GM12873 (cell line): Measurements from ENCODE around the gene SHCBP1L.

ENCODE experiments used
- CTCF ChIP-seq: IDR thresholded peaks from 2 replicates; pipeline ENCODE4 v1.5.1; 2012; ENCODE audit warnings: low read depth, mild to moderate bottlenecking, moderate library complexity, low read length, control low read depth; ENCODE audit not compliant: insufficient read depth; ENCODE audit errors: missing control alignments

Gene SHCBP1L

GRCh38 chr1:182952677-182953444, at the start of gene SHCBP1L:
SHCBP1L (minus strand) TSS chr1:182953166; CDS start chr1:182953133, 33 bp downstream.
- TF ChIP-seq CTCF: no peak

- TF ChIP-seq CTCF: no peak
Observed at GRCh38 chr1:183002267-183002666, 49.3 kb upstream of the SHCBP1L start.

- no peak for TF ChIP-seq CTCF
Observed at GRCh38 chr1:183000167-183000962, 47.4 kb upstream of the SHCBP1L start.

GRCh38 chr1:182998482-182998881, 45.5 kb upstream of the SHCBP1L start:
- TF ChIP-seq CTCF: no peak

- no peak for TF ChIP-seq CTCF
Observed at GRCh38 chr1:182996816-182997215, 43.9 kb upstream of the SHCBP1L start.

GRCh38 chr1:182995894-182996293, 42.9 kb upstream of the SHCBP1L start:
- TF ChIP-seq CTCF: no peak

- no peak for TF ChIP-seq CTCF
Observed at GRCh38 chr1:182993746-182994145, 40.8 kb upstream of the SHCBP1L start.
